Measurements from ENCODE around the gene RPL39.
"Not testable (repeated sequence)": the region's sequence is repeated elsewhere in the genome, so short reads cannot be mapped to it uniquely, and the experiment has no call there.

The RPL39 gene

GRCh38 chrX:119762718-119763117 lies 28.7 kb downstream of the RPL39 start:
- no peak for DNase-seq

GRCh38 chrX:119760026-119760877 lies 31.2 kb downstream of the RPL39 start:
- DNase-seq = no peak

- DNase-seq = no peak
These were observed 32.1 kb downstream of the RPL39 start for GRCh38 chrX:119759248-119759766.

DNA sequence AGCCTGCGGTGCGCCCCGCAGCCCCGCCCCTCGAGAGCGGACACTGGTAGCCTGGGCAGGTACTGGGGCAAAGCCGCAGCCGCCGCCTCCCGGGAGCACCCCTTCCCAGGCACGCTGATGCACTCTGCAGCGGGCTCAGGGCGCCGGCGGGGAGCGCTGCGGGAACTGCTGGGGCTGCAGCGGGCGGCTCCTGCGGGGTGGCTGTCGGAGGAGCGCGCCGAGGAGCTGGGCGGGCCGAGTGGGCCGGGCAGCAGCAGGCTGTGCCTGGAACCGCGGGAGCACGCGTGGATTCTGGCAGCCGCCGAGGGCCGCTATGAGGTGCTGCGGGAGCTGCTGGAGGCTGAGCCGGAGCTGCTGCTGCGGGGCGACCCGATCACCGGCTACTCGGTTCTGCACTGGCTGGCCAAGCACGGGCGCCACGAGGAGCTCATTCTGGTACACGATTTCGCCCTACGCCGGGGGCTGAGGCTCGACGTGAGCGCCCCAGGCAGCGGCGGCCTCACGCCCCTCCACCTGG lies 32.6 kb downstream of the RPL39 start:
- DNase-seq = peak; percentile 32

GRCh38 chrX:119757979-119758730 lies 33.3 kb downstream of the RPL39 start, which contains the start of gene SOWAHD:
SOWAHD (plus strand) TSS chrX:119758588; CDS start chrX:119758668, 80 bp downstream.
- DNase-seq = peak; percentile 37

GRCh38 chrX:119757646-119757978 lies 33.8 kb downstream of the RPL39 start:
- DNase-seq = no peak

- no peak for DNase-seq
These were observed 34.3 kb downstream of the RPL39 start for GRCh38 chrX:119756926-119757635.

- DNase-seq = no peak
These were observed 35.4 kb downstream of the RPL39 start for GRCh38 chrX:119755981-119756533.

DNA sequence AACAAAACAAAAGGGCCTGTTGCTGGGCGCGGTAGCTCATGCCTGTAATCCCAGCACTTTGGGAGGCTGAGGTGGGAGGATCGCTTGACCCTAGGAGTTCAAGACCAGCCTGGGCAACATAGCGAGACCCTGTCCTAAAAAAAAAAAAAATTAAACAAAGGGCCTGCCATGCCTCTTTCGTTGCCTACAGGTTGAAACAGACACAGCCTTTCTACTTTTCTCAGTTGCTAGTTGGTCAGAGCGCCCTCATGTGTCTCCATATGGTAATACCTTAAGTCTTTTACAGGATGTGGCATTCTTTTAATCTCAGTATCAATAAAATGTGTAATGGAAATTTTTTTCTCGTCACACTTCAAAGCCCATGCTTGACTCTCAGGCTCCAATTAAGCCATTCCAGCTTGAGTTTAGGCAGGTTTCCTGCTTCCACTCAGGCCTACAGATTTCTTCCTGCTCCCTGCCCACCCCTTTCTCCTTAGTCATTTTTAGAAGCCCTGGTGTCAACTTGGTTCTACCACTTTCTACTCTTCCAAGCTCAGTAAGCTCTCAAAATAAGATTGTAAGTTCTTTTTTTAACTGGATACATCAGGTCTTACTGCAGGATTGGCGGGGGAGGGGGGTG lies 37.7 kb downstream of the RPL39 start:
- peak; percentile 73 for DNase-seq

DNA sequence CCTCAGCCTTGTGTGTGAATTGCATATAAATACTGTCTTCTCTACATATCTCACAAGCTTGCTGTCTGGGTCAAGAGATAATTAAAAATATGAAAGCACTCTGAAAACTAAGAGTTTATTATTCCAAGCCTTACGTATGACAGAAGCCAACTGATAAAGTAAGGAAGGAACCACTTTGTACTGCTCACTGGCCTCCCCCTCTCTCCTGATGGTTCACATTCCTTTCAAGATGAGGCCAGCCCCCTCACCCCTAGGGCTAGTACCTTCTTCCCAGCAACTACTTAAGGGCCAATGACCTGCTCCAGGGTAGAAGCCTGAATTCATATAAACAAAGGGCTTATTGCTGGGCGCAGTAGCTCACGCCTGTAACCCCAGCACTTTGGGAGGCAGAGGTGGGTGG lies 38.4 kb downstream of the RPL39 start:
- DNase-seq = no peak

DNA sequence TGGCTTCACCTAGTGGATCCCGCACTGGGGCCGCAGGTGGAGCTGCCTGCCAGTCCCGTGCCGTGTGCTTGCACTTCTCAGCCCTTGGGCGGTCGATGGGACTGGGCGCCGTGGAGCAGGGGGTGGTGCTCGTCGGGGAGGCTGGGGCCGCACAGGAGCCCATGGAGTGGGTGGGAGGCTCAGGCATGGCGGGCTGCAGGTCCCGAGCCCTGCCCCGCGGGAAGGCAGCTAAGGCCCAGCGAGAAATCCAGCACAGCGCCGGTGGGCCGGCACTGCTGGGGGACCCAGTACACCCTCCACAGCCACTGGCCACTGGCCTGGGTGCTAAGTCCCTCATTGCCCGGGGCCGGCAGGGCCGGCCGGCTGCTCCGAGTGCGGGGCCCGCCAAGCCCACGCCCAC lies 40.7 kb downstream of the RPL39 start:
- not testable (repeated sequence) for DNase-seq

DNA sequence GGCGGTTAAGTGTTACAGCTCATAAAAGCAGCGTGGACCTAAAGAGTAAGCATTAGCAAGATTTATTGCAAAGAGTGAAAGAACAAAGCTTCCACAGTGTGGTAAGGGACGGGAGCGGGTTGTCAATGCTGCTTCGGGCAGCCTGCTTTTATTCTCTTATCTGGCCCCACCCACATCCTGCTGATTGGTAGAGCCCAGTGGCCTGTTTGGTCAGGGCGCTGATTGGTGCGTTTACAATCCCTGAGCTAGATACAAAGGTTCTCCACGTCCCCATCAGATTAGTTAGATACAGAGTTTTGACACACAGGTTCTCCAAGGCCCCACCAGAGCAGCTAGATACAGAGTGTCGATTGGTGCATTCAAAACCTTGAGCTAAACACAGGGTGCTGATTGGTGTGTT lies 41.3 kb downstream of the RPL39 start:
- DNase-seq = not testable (repeated sequence)

- no peak for DNase-seq
These were observed 46.1 kb downstream of the RPL39 start for GRCh38 chrX:119745283-119745848.

DNA sequence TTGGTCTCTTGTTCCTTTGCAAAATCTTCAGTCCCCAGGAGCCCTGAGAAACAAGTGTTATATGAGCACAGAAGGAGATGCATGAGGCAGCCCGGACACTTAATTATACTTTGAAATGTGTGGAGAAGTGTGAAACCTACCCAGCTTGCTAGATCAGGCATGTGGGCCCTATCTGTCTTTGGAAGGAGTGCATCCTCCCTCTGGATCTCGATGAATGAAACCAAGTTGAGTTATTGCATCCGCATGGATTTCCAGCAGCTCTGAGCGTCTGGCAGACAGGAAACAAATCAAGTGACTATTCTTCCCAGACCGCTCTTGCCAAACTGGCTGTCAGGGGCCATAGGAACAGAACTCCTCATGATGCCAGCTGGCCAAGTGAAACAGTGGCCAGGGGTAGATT lies 52.7 kb downstream of the RPL39 start:
- DNase-seq = no peak

All from NCI-H82 (cell line).